ENCODE results near the gene AGO3. TPM values are rescaled to one million over a fixed set of nuclear protein-coding genes. Genes with fewer than 3 reads are reported as not detected.

Gene AGO3
- total and polyA plus RNA-seq, 5 donors = 3.8 to 24.1 (median 19.6) TPM

GRCh38 chr1:36083219-36083618 is 152.3 kb downstream of the AGO3 start:
- no peak for DNase-seq
- Histone ChIP-seq H3K27ac (ENCODE audit: low read length) (no peak overlapping the region), H3K4me3 (ENCODE audit: low read length) (no peak overlapping the region), H3K4me1 (ENCODE audit: control insufficient read depth, insufficient read depth, low read length) (no peaks in the 10 kb centered on the region), H3K27me3 (ENCODE audit: control insufficient read depth, insufficient read depth) (no peaks in the 10 kb centered on the region), H3K9me3 (ENCODE audit: control insufficient read depth, low read length) (no peaks in the 10 kb centered on the region)
- intact Hi-C loops (cut with DNase I) = no loop called here
- WGBS = 87% methylated on average over 13 of the region's 13 CpGs
- ATAC-seq = no peak

- peak in 1 of 2 donors; percentile 7 for ATAC-seq
- intact Hi-C loops (cut with DNase I) = no loop called here
- Histone ChIP-seq H3K27ac (ENCODE audit: low read length) (no peak within 1 kb of the TSS), H3K9me3 (ENCODE audit: control insufficient read depth, low read length) (no peaks in the 10 kb centered on the region), H3K4me1 (ENCODE audit: control insufficient read depth, insufficient read depth, low read length) (no peaks in the 10 kb centered on the region), H3K4me3 (ENCODE audit: low read length) (peak within 1 kb of the TSS; percentile 51), H3K27me3 (ENCODE audit: control insufficient read depth, insufficient read depth) (no peaks in the 10 kb centered on the region)
- DNase-seq = peak in 2 of 3 donors; percentile 74 to 81
- 12% methylated on average over 59 of the region's 59 CpGs for WGBS
Measured at GRCh38 chr1:36083635-36084496, 153.0 kb downstream of the AGO3 start, which contains the start of gene TEKT2. Gene TEKT2 (plus strand): TSS chr1:36084094. CDS start chr1:36084922, 828 bp downstream.

- intact Hi-C loops (cut with DNase I) = no loop called here
- no peak overlapping the region for H3K27ac ChIP-seq (ENCODE audit: low read length)
Measured at GRCh38 chr1:36084497-36085115, 153.7 kb downstream of the AGO3 start.

GRCh38 chr1:36085126-36085525 is 154.2 kb downstream of the AGO3 start:
- WGBS = 84% methylated on average over 9 of the region's 9 CpGs
- ATAC-seq (no peak), DNase-seq (no peak)
- intact Hi-C loops (cut with DNase I) = no loop called here
- H3K9me3 ChIP-seq (ENCODE audit: control insufficient read depth, low read length) = no peaks in the 10 kb centered on the region
- H3K4me3 ChIP-seq (ENCODE audit: low read length) = no peak overlapping the region
- H3K27me3 ChIP-seq (ENCODE audit: control insufficient read depth, insufficient read depth) = no peaks in the 10 kb centered on the region
- no peak overlapping the region for H3K27ac ChIP-seq (ENCODE audit: low read length)
- H3K4me1 ChIP-seq (ENCODE audit: control insufficient read depth, insufficient read depth, low read length) = peaks cover 3% of the 10 kb centered on the region

More at GRCh38 chr1:36084497-36085115, 153.7 kb downstream of the AGO3 start:
- DNase-seq = no peak
- no peaks in the 10 kb centered on the region for H3K27me3 ChIP-seq (ENCODE audit: control insufficient read depth, insufficient read depth)
- peak overlapping the region; percentile 51 for H3K4me3 ChIP-seq (ENCODE audit: low read length)
- no peak for ATAC-seq
- WGBS = 52% methylated on average over 19 of the region's 19 CpGs
- no peaks in the 10 kb centered on the region for H3K9me3 ChIP-seq (ENCODE audit: control insufficient read depth, low read length)
- peaks cover 2% of the 10 kb centered on the region for H3K4me1 ChIP-seq (ENCODE audit: control insufficient read depth, insufficient read depth, low read length)

- ATAC-seq = no peak
- H3K27me3 ChIP-seq (ENCODE audit: control insufficient read depth, insufficient read depth) = no peaks in the 10 kb centered on the region
- H3K9me3 ChIP-seq (ENCODE audit: control insufficient read depth, low read length) = no peaks in the 10 kb centered on the region
- H3K4me1 ChIP-seq (ENCODE audit: control insufficient read depth, insufficient read depth, low read length) = peaks cover 3% of the 10 kb centered on the region
- WGBS = 91% methylated on average over 29 of the region's 29 CpGs
- H3K27ac ChIP-seq (ENCODE audit: low read length) = no peak overlapping the region
- no peak overlapping the region for H3K4me3 ChIP-seq (ENCODE audit: low read length)
- intact Hi-C loops (cut with DNase I) = no loop called here
- DNase-seq = no peak
Measured at GRCh38 chr1:36085686-36086526, 155.0 kb downstream of the AGO3 start.

- Histone ChIP-seq H3K27me3 (ENCODE audit: control insufficient read depth, insufficient read depth) (no peaks in the 10 kb centered on the region), H3K4me1 (ENCODE audit: control insufficient read depth, insufficient read depth, low read length) (peaks cover 3% of the 10 kb centered on the region), H3K4me3 (ENCODE audit: low read length) (no peak overlapping the region), H3K27ac (ENCODE audit: low read length) (no peak overlapping the region), H3K9me3 (ENCODE audit: control insufficient read depth, low read length) (no peaks in the 10 kb centered on the region)
- DNase-seq = no peak
- 74% methylated on average over 12 of the region's 12 CpGs for WGBS
- ATAC-seq = no peak
- intact Hi-C loops (cut with DNase I) = no loop called here
Measured at GRCh38 chr1:36086529-36087232, 155.8 kb downstream of the AGO3 start.

GRCh38 chr1:36087233-36088123 is 156.6 kb downstream of the AGO3 start:
- intact Hi-C loops (cut with DNase I) = no loop called here
- H3K27me3 ChIP-seq (ENCODE audit: control insufficient read depth, insufficient read depth) = no peaks in the 10 kb centered on the region
- H3K9me3 ChIP-seq (ENCODE audit: control insufficient read depth, low read length) = no peaks in the 10 kb centered on the region
- H3K4me3 ChIP-seq (ENCODE audit: low read length) = no peak overlapping the region
- DNase-seq (peak in 2 of 3 donors; percentile 59 to 60), ATAC-seq (no peak)
- WGBS = 84% methylated on average over 31 of the region's 31 CpGs
- H3K27ac ChIP-seq (ENCODE audit: low read length) = no peak overlapping the region
- peaks cover 3% of the 10 kb centered on the region for H3K4me1 ChIP-seq (ENCODE audit: control insufficient read depth, insufficient read depth, low read length)

- 29% methylated on average over 8 of the region's 8 CpGs for WGBS
- H3K9me3 ChIP-seq (ENCODE audit: control insufficient read depth, low read length) = no peaks in the 10 kb centered on the region
- H3K4me1 ChIP-seq (ENCODE audit: control insufficient read depth, insufficient read depth, low read length) = peaks cover 3% of the 10 kb centered on the region
- no peak overlapping the region for H3K27ac ChIP-seq (ENCODE audit: low read length)
- intact Hi-C loops (cut with DNase I) = no loop called here
- no peaks in the 10 kb centered on the region for H3K27me3 ChIP-seq (ENCODE audit: control insufficient read depth, insufficient read depth)
- ATAC-seq = peak in 1 of 2 donors; percentile 27
- DNase-seq = no peak
- peak overlapping the region; percentile 54 for H3K4me3 ChIP-seq (ENCODE audit: low read length)
Measured at GRCh38 chr1:36088265-36088576, 157.3 kb downstream of the AGO3 start.

GRCh38 chr1:36088577-36089392 is 157.9 kb downstream of the AGO3 start, which contains the start of gene ADPRS:
Gene ADPRS (plus strand): TSS chr1:36088892. CDS start chr1:36088905, 13 bp downstream.
- ATAC-seq = peak; percentile 91 to 92
- Histone ChIP-seq H3K4me3 (ENCODE audit: low read length) (peak within 1 kb of the TSS; percentile 54), H3K27me3 (ENCODE audit: control insufficient read depth, insufficient read depth) (no peaks in the 10 kb centered on the region), H3K4me1 (ENCODE audit: control insufficient read depth, insufficient read depth, low read length) (peaks cover 3% of the 10 kb centered on the region), H3K27ac (ENCODE audit: low read length) (peak within 1 kb of the TSS; percentile 16), H3K9me3 (ENCODE audit: control insufficient read depth, low read length) (no peaks in the 10 kb centered on the region)
- intact Hi-C loops (cut with DNase I) = no loop called here
- peak; percentile 91 to 96 (median 96) for DNase-seq
- under 1% methylated on average over 84 of the region's 84 CpGs for WGBS

Measured in right cardiac atrium (tissue), 5 donors.